ENCODE measurements around the gene C12orf56.
"Not testable (repeated sequence)": the region's sequence is repeated elsewhere in the genome, so short reads cannot be mapped to it uniquely, and the experiment has no call there.

C12orf56 gene

GRCh38 chr12:64296301-64296700, 94.3 kb downstream of the C12orf56 start:
- DNase-seq: no peak

GRCh38 chr12:64293654-64294364, 96.7 kb downstream of the C12orf56 start:
- DNase-seq: peak; percentile 10 to 11

- DNase-seq: not testable (repeated sequence)
These were observed 97.4 kb downstream of the C12orf56 start for GRCh38 chr12:64293174-64293573.

GRCh38 chr12:64286521-64286920, 104.0 kb downstream of the C12orf56 start:
- no peak for DNase-seq

GRCh38 chr12:64284256-64284655, 106.3 kb downstream of the C12orf56 start:
- no peak for DNase-seq

GRCh38 chr12:64278421-64278820, 112.1 kb downstream of the C12orf56 start:
- DNase-seq: no peak

- DNase-seq: peak in 1 of 2 donors; percentile 34
These were observed 116.8 kb downstream of the C12orf56 start for GRCh38 chr12:64273527-64274403.

- DNase-seq: no peak
These were observed 120.1 kb downstream of the C12orf56 start for GRCh38 chr12:64270411-64270810.

GRCh38 chr12:64269161-64269560, 121.4 kb downstream of the C12orf56 start:
- no peak for DNase-seq

- DNase-seq: no peak
These were observed 122.1 kb downstream of the C12orf56 start for GRCh38 chr12:64268409-64268808.

GRCh38 chr12:64265839-64266238, 124.7 kb downstream of the C12orf56 start:
- DNase-seq: no peak

GRCh38 chr12:64261813-64262212, 128.7 kb downstream of the C12orf56 start:
- no peak for DNase-seq

- DNase-seq: no peak
These were observed 132.0 kb downstream of the C12orf56 start for GRCh38 chr12:64258576-64258975.

- DNase-seq: peak; percentile 52 to 87
These were observed 134.3 kb downstream of the C12orf56 start for GRCh38 chr12:64256166-64256800.

- no peak for DNase-seq
These were observed 135.3 kb downstream of the C12orf56 start for GRCh38 chr12:64255249-64255648.

- no peak for DNase-seq
These were observed 137.2 kb downstream of the C12orf56 start for GRCh38 chr12:64253356-64253755.

- DNase-seq: peak; percentile 58 to 83
These were observed 137.9 kb downstream of the C12orf56 start for GRCh38 chr12:64252681-64253080.

- DNase-seq: no peak
These were observed 146.7 kb downstream of the C12orf56 start for GRCh38 chr12:64243809-64244208.

GRCh38 chr12:64240781-64241180, 149.8 kb downstream of the C12orf56 start:
- DNase-seq: no peak

- DNase-seq: no peak
These were observed 153.2 kb downstream of the C12orf56 start for GRCh38 chr12:64237382-64237781.

- DNase-seq: no peak
These were observed 154.0 kb downstream of the C12orf56 start for GRCh38 chr12:64236549-64236948.

GRCh38 chr12:64232196-64232595, 158.4 kb downstream of the C12orf56 start:
- DNase-seq: no peak

- DNase-seq: no peak
These were observed 160.8 kb downstream of the C12orf56 start for GRCh38 chr12:64229796-64230195.

GRCh38 chr12:64229240-64229639, 161.3 kb downstream of the C12orf56 start:
- no peak for DNase-seq
